ENCODE data around the gene RPN1.

RPN1 gene

DNA sequence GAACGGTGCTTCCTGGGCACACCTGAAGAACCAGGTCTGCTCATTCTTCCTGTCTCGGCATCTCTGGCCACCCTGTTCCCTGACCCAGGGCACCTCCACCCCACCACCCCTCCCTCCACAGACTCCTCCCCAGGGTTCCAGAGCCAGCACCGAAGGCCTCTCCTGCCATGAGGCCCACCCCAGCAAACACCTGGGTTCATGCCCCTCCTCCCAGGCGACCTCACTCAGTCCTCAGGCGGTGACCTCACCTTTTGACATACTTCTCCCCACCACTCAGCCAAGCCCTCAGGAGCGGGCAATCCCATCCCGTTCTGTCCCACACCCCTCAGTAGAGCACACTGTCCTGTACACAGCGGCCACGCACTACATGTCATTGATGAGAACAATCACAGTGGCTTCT lies 72.3 kb downstream of the RPN1 start:
- no peak for DNase-seq (ENCODE audit: low read depth)

DNA sequence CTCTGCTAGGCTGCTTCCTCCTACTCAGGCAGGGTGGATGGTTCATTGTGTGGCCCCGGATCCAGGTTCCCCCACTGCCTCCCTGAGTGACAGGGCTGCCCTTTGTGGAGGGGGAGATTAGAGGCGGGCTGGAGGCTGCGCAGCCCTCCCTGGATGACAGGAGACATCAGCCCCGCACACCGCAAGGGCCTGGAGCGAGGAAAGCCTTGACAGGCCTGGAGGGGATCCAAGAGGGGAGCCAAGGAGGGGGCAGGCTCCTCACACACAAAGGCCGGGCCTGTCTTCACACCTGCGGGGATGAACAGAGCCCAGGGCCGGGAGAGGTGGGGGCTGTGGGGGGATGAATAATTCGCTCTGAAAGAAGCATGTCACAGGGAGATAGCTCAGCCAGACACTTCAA lies 72.9 kb downstream of the RPN1 start:
- no peak for DNase-seq (ENCODE audit: low read depth)

DNA sequence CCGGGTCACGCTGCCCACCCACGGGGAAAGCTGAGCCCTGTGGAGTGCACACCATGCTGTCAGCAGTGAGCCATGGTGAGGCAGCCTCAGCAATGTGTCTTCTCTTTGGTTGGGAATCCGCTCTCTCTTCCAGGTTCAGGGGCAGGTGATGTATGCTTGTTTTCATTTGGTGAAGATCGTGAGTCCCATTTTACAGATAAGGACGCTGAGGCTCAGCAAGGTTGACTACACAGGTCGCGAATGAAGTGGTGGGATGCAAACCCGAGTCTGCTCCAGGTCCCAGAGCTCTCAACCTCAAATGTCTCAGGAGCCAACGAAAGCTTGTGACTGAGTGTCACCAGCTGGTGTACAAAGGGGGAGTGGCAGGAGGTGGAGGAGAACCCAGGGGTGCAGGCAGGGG lies 74.3 kb downstream of the RPN1 start:
- DNase-seq (ENCODE audit: low read depth) = no peak

DNA sequence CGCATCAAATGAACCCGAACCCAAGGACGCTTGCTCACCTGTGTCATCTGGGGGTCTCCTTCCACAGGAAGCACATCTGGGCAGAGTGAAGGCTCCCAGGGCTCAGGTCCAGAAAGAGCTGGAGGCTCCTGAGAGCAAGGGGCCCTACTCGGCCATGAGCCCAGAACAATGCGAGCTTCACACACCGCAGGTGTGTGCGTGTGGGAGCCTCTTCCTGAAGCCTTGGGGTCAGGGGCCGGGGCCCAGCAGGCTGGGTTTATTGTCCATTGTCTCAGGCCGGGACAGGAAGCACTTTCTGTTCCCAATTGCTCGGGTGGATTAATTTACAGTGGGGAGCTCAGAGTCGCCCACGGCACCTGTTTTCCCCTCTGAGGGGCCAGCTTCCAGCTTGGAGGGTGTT lies 74.8 kb downstream of the RPN1 start:
- DNase-seq (ENCODE audit: low read depth) = no peak

DNA sequence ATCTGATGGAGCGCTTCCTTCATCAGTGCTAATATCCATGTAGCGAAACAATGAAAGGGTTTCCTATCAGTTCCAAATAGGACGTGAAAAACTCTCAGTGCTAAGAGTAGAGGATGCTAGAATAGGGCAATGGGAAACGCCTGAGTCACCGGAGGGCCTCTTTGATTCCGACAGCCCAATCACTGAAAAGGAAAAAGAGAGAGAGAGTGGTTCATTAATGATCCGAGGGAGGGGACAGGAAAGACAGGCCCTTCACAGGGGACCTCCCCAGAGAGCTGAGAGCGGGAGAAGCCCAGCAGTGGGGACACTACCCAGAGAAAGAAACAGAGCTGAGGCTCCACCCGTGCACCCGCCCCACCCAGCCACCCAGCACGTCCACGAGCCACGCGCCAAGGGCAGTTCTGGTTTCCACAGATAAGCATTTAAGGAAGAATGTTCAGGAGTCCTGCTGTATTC lies 76.9 kb downstream of the RPN1 start:
- DNase-seq (ENCODE audit: low read depth) = no peak

DNA sequence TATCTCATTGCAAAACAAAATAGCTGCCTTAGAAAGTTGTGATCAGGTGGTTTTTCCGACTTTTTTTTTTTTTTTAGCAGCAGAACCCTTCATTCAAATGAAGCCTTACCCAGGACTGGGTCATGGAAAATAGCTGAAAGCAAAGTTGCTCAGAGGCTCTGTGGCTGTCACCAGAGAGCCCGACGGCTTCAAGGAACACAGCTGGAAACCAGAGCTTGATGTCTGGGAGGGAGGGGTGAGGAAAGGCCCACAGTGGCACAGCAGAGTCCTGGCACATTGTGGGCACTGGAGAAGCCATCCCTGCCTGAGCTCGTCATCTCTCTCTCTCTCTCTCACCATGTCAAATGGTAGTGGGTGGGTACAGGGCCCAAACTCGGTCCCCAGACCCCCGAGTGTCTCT lies 77.5 kb downstream of the RPN1 start:
- DNase-seq (ENCODE audit: low read depth) = no peak

DNA sequence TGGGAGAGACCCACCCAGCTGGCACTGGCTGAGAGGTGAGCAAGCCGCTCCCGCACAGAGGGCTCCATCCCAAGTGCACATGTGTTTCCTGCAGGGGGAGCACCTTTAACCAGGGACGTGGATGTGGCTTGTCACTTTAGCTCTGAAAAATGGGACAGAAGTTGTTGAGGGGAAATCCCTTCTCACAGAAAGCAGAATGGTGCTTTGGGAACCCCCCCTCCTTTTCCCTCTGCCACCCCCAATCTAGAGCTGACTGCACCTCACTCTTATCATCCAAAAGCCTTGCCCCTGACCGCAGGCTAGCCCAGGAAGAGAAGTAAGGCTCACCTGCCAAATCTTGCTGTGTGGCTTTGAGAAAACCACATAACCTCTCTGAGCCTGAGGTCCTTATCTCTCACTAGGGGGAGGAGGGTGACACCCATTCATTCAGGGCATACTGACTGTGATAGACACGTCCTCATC lies 77.9 kb downstream of the RPN1 start:
- no peak for DNase-seq (ENCODE audit: low read depth)

DNA sequence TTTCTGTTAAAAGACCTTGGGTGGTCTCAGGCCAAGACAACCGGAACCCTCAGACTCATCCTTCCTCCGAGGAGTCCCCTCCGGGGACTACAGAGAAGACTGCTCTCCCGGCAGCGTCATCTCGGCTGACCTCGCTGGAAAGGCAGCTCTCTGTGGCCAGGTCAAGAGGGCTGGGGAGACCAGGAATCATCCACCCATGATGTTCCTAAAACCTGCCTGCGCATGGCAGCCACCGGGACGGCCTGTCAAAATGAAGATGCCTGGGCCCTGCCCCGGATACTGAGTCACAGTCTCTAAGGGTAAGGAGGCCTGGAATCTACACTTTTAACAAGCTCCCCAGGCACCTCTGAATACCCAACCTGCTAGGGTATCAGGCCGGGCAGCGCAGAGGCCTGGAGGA lies 78.6 kb downstream of the RPN1 start:
- no peak for DNase-seq (ENCODE audit: low read depth)
